GM23248 (cell line): ENCODE results near the gene COL21A1. TPM values are rescaled to one million over a fixed set of nuclear protein-coding genes. Genes with fewer than 3 reads are reported as not detected.

Experiments
- DNase-seq: peaks from one replicate; pipeline ENCODE4 v3.0.0-alpha.2; 2015
- H2AFZ ChIP-seq: fragments of 200-600 bp; sonication (generic); 2 replicates; pipeline ENCODE4 v1.6.1; 2016; ENCODE audit warnings: antibody characterized with exemption
- H3F3A ChIP-seq: fragments of 200-600 bp; sonication (generic); 2 replicates; pipeline ENCODE4 v1.6.1; 2016; ENCODE audit warnings: mild to moderate bottlenecking, antibody characterized with exemption, mixed run types; ENCODE audit not compliant: insufficient read depth
- H3K27ac ChIP-seq: fragments of 200-600 bp; sonication (generic); 2 replicates; pipeline ENCODE4 v1.5.1; 2016; ENCODE audit warnings: mild to moderate bottlenecking
- H3K27me3 ChIP-seq: fragments of 200-600 bp; sonication (generic); replicated peaks from 2 replicates; pipeline ENCODE4 v1.6.1; 2016; ENCODE audit warnings: mild to moderate bottlenecking; ENCODE audit not compliant: insufficient read depth
- H3K36me3 ChIP-seq: fragments of 200-600 bp; sonication (generic); 2 replicates; pipeline ENCODE4 v1.6.1; 2016; ENCODE audit warnings: low read depth, mild to moderate bottlenecking
- H3K4me1 ChIP-seq: fragments of 200-600 bp; sonication (generic); 2 replicates; pipeline ENCODE4 v1.6.1; 2016; ENCODE audit warnings: mild to moderate bottlenecking; ENCODE audit not compliant: insufficient read depth
- H3K4me2 ChIP-seq: fragments of 200-600 bp; sonication (generic); one replicate; pipeline ENCODE4 v1.6.1; 2016; ENCODE audit warnings: mild to moderate bottlenecking; ENCODE audit not compliant: unreplicated experiment
- H3K4me3 ChIP-seq: fragments of 200-600 bp; sonication (generic); 2 replicates; pipeline ENCODE4 v1.5.1; 2016; ENCODE audit warnings: mild to moderate bottlenecking
- H3K79me2 ChIP-seq: fragments of 200-600 bp; sonication (generic); 2 replicates; pipeline ENCODE4 v1.6.1; 2016; ENCODE audit warnings: mild to moderate bottlenecking; ENCODE audit not compliant: insufficient read depth
- H3K9ac ChIP-seq: fragments of 200-600 bp; sonication (generic); 2 replicates; pipeline ENCODE4 v1.6.1; 2016; ENCODE audit warnings: mild to moderate bottlenecking
- H3K9me2 ChIP-seq: fragments of 200-600 bp; sonication (generic); 2 replicates; pipeline ENCODE4 v1.6.1; 2016; ENCODE audit warnings: mixed run types, mild to moderate bottlenecking, moderate library complexity; ENCODE audit not compliant: insufficient read depth
- H3K9me3 ChIP-seq: fragments of 200-600 bp; sonication (generic); one replicate; pipeline ENCODE4 v1.6.1; 2017; ENCODE audit warnings: low read depth
- H4K20me1 ChIP-seq: fragments of 200-600 bp; sonication (generic); 2 replicates; pipeline ENCODE4 v1.6.0; 2016; ENCODE audit not compliant: insufficient read depth
- EZH2 ChIP-seq: fragments of 200-600 bp; sonication (generic); IDR thresholded peaks from 2 replicates; pipeline ENCODE4 v1.6.1; 2018; ENCODE audit warnings: antibody characterized with exemption, mild to moderate bottlenecking; ENCODE audit not compliant: insufficient read depth, poor library complexity, severe bottlenecking
- EZH2phosphoT487 ChIP-seq: fragments of 200-600 bp; sonication (generic); IDR thresholded peaks from 2 replicates; pipeline ENCODE4 v1.6.1; 2018; ENCODE audit warnings: antibody characterized with exemption, moderate library complexity, mild to moderate bottlenecking, low read depth; ENCODE audit not compliant: insufficient read depth
- WGBS, 2 experiments: methylation state at CpG; one replicate each; pipeline ENCODE4 v1.1.6; 2015 to 2017; ENCODE audit warnings: low lambda C conversion rate in 2 of 2, low coverage in 1 of 2; ENCODE audit errors: missing lambda C conversion rate in 2 of 2; 5-methylcytosine and 5-hydroxymethylcytosine counted together
- in situ Hi-C: fragments of 300-500 bp; cut with MboI; formaldehyde crosslinking; loops from 2 replicates; pipeline ENCODE4 v1.15.0; 2020
- polyA plus RNA-seq: library from polyadenylated mRNA; unstranded; fragments of >200 nt; fragmentation: Nextera tagmentation; extraction: Ambion mirVana; gene quantifications from 2 replicates; pipeline ENCODE4 v1.2.1, GENCODE V29; 2016
- total RNA-seq: library from RNA; depleted of rRNA; stranded (reverse); fragments of >200 nt; shearing (Covaris generic); gene quantifications from 2 replicates; pipeline ENCODE4 v1.2.3, GENCODE V29; 2014

Gene COL21A1
- total and polyA plus RNA-seq, 2 experiments from 2014 or later: 0.11 TPM; not detected in 1

DNA sequence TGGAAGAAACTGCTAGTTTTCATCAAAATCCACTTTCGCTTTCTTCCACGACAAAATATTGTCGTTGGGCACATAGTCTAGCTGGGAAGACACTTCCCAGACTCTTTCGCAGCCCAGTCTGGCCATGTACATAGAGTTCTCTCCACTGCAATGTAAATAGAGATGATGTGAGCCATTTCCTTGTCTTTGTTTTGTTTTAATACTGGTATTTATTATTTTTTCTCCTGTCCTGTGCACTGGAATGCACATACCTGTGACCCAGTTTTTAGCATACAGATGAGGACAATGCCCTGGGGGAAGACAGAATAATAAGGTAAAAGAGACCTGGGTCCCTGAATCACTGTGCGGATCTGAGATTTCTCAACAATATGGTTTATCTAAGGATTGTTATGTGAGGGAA is 222.4 kb downstream of the COL21A1 start:
- Histone ChIP-seq H3K36me3 (no peaks in the 10 kb centered on the region), H4K20me1 (no peaks in the 10 kb centered on the region), H3K4me3 (no peak overlapping the region), H3K9ac (no peak overlapping the region), H3K27ac (no peak overlapping the region), H3K79me2 (no peaks in the 10 kb centered on the region), H2AFZ (no peak overlapping the region), H3K9me2 (no peaks in the 10 kb centered on the region), H3K27me3 (no peaks in the 10 kb centered on the region), H3K4me2 (no peak overlapping the region), H3F3A (peaks cover 8% of the 10 kb centered on the region; the same call in 1 of the 2 replicates), H3K9me3 (no peaks in the 10 kb centered on the region), H3K4me1 (no peaks in the 10 kb centered on the region)
- WGBS, 2 experiments: 82 to 85% methylated on average over 5 of the region's 5 CpGs
- TF ChIP-seq EZH2phosphoT487 (no peak), EZH2 (no peak)
- DNase-seq: no peak
- in situ Hi-C loops: no loop called here

- Histone ChIP-seq H4K20me1 (no peaks in the 10 kb centered on the region), H3K27ac (no peak overlapping the region), H3K27me3 (no peaks in the 10 kb centered on the region), H3K9ac (no peak overlapping the region), H3K79me2 (no peaks in the 10 kb centered on the region), H2AFZ (no peak overlapping the region), H3K36me3 (no peaks in the 10 kb centered on the region), H3K9me2 (no peaks in the 10 kb centered on the region), H3F3A (peaks cover 8% of the 10 kb centered on the region; the same call in 1 of the 2 replicates), H3K4me2 (no peak overlapping the region), H3K9me3 (no peaks in the 10 kb centered on the region), H3K4me1 (no peaks in the 10 kb centered on the region), H3K4me3 (no peak overlapping the region)
- TF ChIP-seq EZH2phosphoT487 (no peak), EZH2 (no peak)
- in situ Hi-C loops: no loop called here
- DNase-seq: no peak
- WGBS, 2 experiments: 75 to 79% methylated on average over 3 of the region's 3 CpGs
Measured at GRCh38 chr6:56023829-56024228, 223.6 kb downstream of the COL21A1 start.

- no peak overlapping the region for H2AFZ ChIP-seq
- in situ Hi-C loops: no loop called here
- peaks cover 8% of the 10 kb centered on the region; the same call in 1 of the 2 replicates for H3F3A ChIP-seq
- no peak overlapping the region for H3K9ac ChIP-seq
- H3K9me3 ChIP-seq: no peaks in the 10 kb centered on the region
- no peak for DNase-seq
- TF ChIP-seq EZH2phosphoT487 (no peak), EZH2 (no peak)
- H3K9me2 ChIP-seq: no peaks in the 10 kb centered on the region
- no peak overlapping the region for H3K27ac ChIP-seq
- H3K36me3 ChIP-seq: no peaks in the 10 kb centered on the region
- no peaks in the 10 kb centered on the region for H3K27me3 ChIP-seq
- no peaks in the 10 kb centered on the region for H3K4me1 ChIP-seq
- H3K4me3 ChIP-seq: no peak overlapping the region
- no peaks in the 10 kb centered on the region for H3K79me2 ChIP-seq
- H4K20me1 ChIP-seq: no peaks in the 10 kb centered on the region
- 79 to 96% methylated on average over 1 of the region's 1 CpG for WGBS, 2 experiments
- no peak overlapping the region for H3K4me2 ChIP-seq
Measured at GRCh38 chr6:56022678-56023077, 224.7 kb downstream of the COL21A1 start.

DNA sequence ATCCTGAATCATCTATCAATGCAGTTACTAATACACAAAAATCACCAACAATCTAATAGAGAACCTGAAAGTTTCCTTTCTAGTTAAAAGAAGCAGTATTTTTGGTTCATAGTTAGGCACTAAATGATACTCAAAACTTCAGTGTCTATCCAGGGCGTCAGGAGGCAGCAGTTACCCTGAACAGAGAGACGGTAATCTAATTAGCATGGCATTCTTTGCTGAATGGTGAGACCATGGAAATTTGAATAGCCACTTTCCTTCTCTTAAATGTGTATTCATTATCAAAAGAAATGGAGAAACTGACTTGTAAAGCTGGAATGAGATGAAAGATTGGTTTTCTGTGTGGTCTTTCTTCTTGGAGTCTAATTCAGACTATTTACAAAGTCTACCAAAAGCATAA is 225.4 kb downstream of the COL21A1 start:
- 78 to 91% methylated on average over 2 of the region's 2 CpGs for WGBS, 2 experiments

DNA sequence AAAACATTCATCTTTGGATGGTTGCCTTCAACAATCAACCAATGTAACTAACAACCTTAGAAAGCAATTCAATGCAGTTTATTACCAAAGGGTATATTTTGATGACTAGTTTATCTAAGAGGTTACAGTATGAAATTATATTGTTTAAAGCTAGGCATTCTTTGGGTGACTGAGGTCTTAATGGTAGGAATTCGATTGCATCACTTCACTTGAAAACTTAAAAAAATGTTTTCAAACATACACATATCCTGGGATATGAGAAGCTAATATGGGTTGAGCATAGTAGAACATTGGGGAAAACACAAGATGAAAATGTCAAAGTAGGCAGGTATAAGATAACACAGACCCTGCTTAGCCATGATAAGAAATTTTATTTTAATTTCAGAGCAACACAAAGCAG is 227.4 kb downstream of the COL21A1 start:
- no peaks in the 10 kb centered on the region for H3K9me3 ChIP-seq

More for the DNA sequence above, 225.4 kb downstream of the COL21A1 start:
- no peak overlapping the region for H3K4me2 ChIP-seq
- H3K4me1 ChIP-seq: no peaks in the 10 kb centered on the region
- no peak overlapping the region for H3K27ac ChIP-seq
- in situ Hi-C loops: no loop called here
- no peaks in the 10 kb centered on the region for H3K36me3 ChIP-seq
- H2AFZ ChIP-seq: no peak overlapping the region
- H3K9me2 ChIP-seq: no peaks in the 10 kb centered on the region
- H3K79me2 ChIP-seq: no peaks in the 10 kb centered on the region
- H3F3A ChIP-seq: peaks cover 8% of the 10 kb centered on the region; the same call in 1 of the 2 replicates
- DNase-seq: no peak
- no peak overlapping the region for H3K4me3 ChIP-seq
- no peak for TF ChIP-seq EZH2phosphoT487
- no peak for TF ChIP-seq EZH2
- H3K9ac ChIP-seq: no peak overlapping the region
- H4K20me1 ChIP-seq: no peaks in the 10 kb centered on the region
- no peaks in the 10 kb centered on the region for H3K27me3 ChIP-seq
- H3K9me3 ChIP-seq: no peaks in the 10 kb centered on the region

More for the DNA sequence above, 227.4 kb downstream of the COL21A1 start:
- Histone ChIP-seq H4K20me1 (no peaks in the 10 kb centered on the region), H3K4me2 (no peak overlapping the region), H3K4me1 (no peaks in the 10 kb centered on the region), H3F3A (no peaks in the 10 kb centered on the region), H3K36me3 (no peaks in the 10 kb centered on the region), H3K27ac (no peak overlapping the region), H2AFZ (no peak overlapping the region), H3K9ac (no peak overlapping the region), H3K27me3 (no peaks in the 10 kb centered on the region), H3K9me2 (no peaks in the 10 kb centered on the region), H3K4me3 (no peak overlapping the region), H3K79me2 (no peaks in the 10 kb centered on the region)
- no peak for TF ChIP-seq EZH2phosphoT487
- TF ChIP-seq EZH2: no peak
- in situ Hi-C loops: no loop called here
- 53 to 60% methylated on average over 1 of the region's 1 CpG for WGBS, 2 experiments
- DNase-seq: peak; percentile 22
